Upper lobe of left lung (tissue), 6 donors: Measurements from ENCODE around the gene PHACTR1. TPM values are rescaled to one million over a fixed set of nuclear protein-coding genes. Genes with fewer than 3 reads are reported as not detected.

ENCODE experiments used
- ATAC-seq, 2 donors: fragments of 200-7000 bp; cut with Tn5 transposase; one replicate each; pipeline ENCODE4 v1.9.1; 2022; ENCODE audit warnings: mild to moderate bottlenecking in 2 of 2, moderate library complexity in 2 of 2; ENCODE audit not compliant: low FRiP score in 2 of 2
- DNase-seq, 2 donors: peaks; one replicate each; pipeline ENCODE4 v3.0.0-alpha.2; 2019 to 2020
- H3K27ac ChIP-seq, 4 donors: fragments of 200-600 bp; sonication (generic); one replicate each; pipeline ENCODE4 v1.5.1; 2016 to 2019
- H3K27me3 ChIP-seq, 4 donors: fragments of 200-600 bp; sonication (generic); one replicate each; pipeline ENCODE4 v1.5.1; 2017 to 2019
- H3K36me3 ChIP-seq, 4 donors: fragments of 200-600 bp; sonication (generic); one replicate each; pipeline ENCODE4 v1.5.1; 2016 to 2019
- H3K4me1 ChIP-seq, 4 donors: fragments of 200-600 bp; sonication (generic); one replicate each; pipeline ENCODE4 v1.5.1; 2018 to 2019
- H3K4me3 ChIP-seq, 4 donors: fragments of 200-600 bp; sonication (generic); one replicate each; pipeline ENCODE4 v1.5.1; 2017 to 2019; ENCODE audit warnings: mild to moderate bottlenecking in 2 of 4, moderate library complexity in 1 of 4
- H3K9me3 ChIP-seq, 4 donors: fragments of 200-600 bp; sonication (generic); one replicate each; pipeline ENCODE4 v1.5.1; 2018 to 2019
- EP300 ChIP-seq, 4 donors: sonication (generic); formaldehyde crosslinking; IDR thresholded peaks; one replicate each; pipeline ENCODE4 v1.5.1; 2017; ENCODE audit warnings: antibody characterized with exemption in 4 of 4, control low read depth in 2 of 4
- POLR2A ChIP-seq, 4 donors: fragments of 450-650 bp; IDR thresholded peaks; one replicate each; pipeline ENCODE4 v1.5.1; 2016 to 2017; ENCODE audit warnings: antibody characterized with exemption in 4 of 4, mild to moderate bottlenecking in 2 of 4
- POLR2AphosphoS5 ChIP-seq, 2 donors: sonication (generic); formaldehyde crosslinking; IDR thresholded peaks; one replicate each; pipeline ENCODE4 v1.5.1; 2017; ENCODE audit warnings: antibody characterized with exemption in 2 of 2
- WGBS, 2 donors: methylation state at CpG; one replicate each; pipeline ENCODE4 v1.1.5; 2017 to 2018; 5-methylcytosine and 5-hydroxymethylcytosine counted together
- total RNA-seq, 6 donors: library from RNA; depleted of rRNA in 4 of 6; stranded (reverse); fragments of >200 nt in 4 of 6; gene quantifications; one replicate each; pipeline versions ENCODE4 v1.1.0 to v1.2.1, GENCODE V29; 2016 to 2021
- TF ChIP-seq, protein P1 (sequence below), 6 experiments: fragments of 450-650 bp in 4 of 6; fragments of 200-600 bp in 2 of 6; sonication (generic) in 2 of 6; IDR thresholded peaks; one replicate each; pipeline ENCODE4 v1.5.1; 2016 to 2019; ENCODE audit warnings: antibody characterized with exemption in 6 of 6
- donor health status: DM: no; HTN: no; CAD: no; lungs with moderate emphysema.
- donor health status: DM: no; HTN: yes; CAD: no; lungs with severe emphysema.

The PHACTR1 gene
- total RNA-seq, 6 donors from 2014 or later: 63.2 to 121 (median 90.9) TPM

DNA sequence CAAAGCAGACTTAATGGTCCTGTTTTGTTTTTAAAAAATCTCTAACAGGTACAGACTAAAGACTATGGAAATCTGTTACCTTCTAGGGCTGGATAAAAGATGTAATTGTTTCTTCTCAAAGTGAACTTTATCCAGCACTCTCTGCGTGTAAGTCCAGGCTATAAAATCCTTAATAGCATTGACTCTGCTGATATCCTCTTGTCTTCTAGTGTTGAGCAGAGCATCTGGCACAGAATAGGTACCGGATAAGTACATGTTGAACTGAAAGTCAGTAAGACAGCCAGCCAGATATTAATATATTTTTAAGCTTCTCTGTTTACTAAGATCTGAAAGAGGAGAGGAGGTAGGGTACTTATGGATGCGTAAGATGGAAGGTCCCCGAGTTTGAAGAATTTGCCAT is 349.5 kb downstream of the PHACTR1 start:
- no peak overlapping the region for H3K4me3 ChIP-seq
- DNase-seq (no peak), ATAC-seq (no peak)
- H3K36me3 ChIP-seq: no peaks in the 10 kb centered on the region
- no peak overlapping the region for H3K27ac ChIP-seq
- H3K27me3 ChIP-seq: no peaks in the 10 kb centered on the region
- no peaks in the 10 kb centered on the region for H3K9me3 ChIP-seq
- 91 to 93% methylated on average over 4 of the region's 4 CpGs for WGBS, 2 donors
- no peak for TF ChIP-seq EP300 (IDR thresholded peaks at IDR 0.05)
- H3K4me1 ChIP-seq: peaks cover 0 to 9% (median 4%) of the 10 kb centered on the region in 4 donors

DNA sequence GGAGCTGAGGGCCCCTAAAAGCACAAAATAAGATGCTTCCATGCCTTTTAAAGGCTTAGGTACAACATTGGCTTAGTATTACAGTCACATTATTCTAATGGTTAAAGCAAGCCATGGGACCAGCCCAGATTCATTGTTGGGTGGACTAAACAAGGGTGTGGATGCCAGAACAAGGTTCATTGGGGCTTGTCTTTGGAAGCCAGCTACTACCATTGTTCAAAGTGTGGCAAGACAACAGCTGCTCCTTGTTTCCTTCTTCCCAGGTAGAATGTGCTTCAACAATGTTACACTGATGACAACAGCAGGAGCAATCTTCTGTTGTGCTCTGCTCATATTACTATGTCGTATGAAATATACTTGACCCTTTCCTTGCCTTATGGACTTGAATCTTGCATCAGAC is 350.3 kb downstream of the PHACTR1 start:
- WGBS, 2 donors: 79 to 81% methylated on average over 1 of the region's 1 CpG
- Histone ChIP-seq H3K27me3 (no peaks in the 10 kb centered on the region), H3K9me3 (no peaks in the 10 kb centered on the region), H3K27ac (no peak overlapping the region), H3K4me3 (no peak overlapping the region), H3K36me3 (no peaks in the 10 kb centered on the region), H3K4me1 (peaks cover 0 to 9% (median 4%) of the 10 kb centered on the region in 4 donors)
- TF ChIP-seq, protein P1, sequence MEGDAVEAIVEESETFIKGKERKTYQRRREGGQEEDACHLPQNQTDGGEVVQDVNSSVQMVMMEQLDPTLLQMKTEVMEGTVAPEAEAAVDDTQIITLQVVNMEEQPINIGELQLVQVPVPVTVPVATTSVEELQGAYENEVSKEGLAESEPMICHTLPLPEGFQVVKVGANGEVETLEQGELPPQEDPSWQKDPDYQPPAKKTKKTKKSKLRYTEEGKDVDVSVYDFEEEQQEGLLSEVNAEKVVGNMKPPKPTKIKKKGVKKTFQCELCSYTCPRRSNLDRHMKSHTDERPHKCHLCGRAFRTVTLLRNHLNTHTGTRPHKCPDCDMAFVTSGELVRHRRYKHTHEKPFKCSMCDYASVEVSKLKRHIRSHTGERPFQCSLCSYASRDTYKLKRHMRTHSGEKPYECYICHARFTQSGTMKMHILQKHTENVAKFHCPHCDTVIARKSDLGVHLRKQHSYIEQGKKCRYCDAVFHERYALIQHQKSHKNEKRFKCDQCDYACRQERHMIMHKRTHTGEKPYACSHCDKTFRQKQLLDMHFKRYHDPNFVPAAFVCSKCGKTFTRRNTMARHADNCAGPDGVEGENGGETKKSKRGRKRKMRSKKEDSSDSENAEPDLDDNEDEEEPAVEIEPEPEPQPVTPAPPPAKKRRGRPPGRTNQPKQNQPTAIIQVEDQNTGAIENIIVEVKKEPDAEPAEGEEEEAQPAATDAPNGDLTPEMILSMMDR (IDR thresholded peaks at IDR 0.05): no peak
- no peak for TF ChIP-seq EP300 (IDR thresholded peaks at IDR 0.05)
- TF ChIP-seq POLR2AphosphoS5 (IDR thresholded peaks at IDR 0.05): no peak
- ATAC-seq (no peak), DNase-seq (no peak)

DNA sequence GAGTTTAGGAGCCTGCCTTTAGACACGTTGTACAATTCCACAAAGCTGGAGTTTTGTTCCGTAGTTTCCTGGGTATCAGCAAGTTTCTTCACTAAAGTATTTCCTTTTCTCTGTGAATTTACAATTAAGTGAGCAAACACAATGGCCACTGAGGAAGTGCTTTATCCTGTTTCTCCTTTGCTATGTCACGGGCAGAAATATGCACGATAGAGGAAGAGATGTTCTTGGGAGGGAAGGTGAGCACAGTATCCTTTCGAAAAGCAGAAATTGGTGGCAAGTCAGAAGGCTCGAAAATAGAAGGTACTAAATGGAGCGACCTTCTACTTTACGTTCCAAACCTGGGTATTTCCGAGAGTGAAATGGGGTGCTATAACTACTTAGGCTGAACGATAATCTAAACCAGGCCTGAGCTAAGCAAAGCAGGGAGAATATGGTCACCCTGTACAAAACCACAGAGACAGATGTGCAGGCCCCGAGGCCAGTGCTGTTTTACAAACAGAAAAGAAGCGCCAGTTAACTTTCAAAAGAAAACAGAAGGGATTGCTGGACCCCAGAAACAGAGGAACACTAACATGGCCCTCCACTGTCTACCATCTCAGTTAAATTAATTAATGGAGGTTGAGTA is 352.1 kb downstream of the PHACTR1 start:
- Histone ChIP-seq H3K9me3 (no peaks in the 10 kb centered on the region), H3K36me3 (no peaks in the 10 kb centered on the region), H3K27me3 (no peaks in the 10 kb centered on the region), H3K4me1 (peaks cover 0 to 9% (median 4%) of the 10 kb centered on the region in 4 donors), H3K27ac (no peak overlapping the region), H3K4me3 (no peak overlapping the region)
- ATAC-seq (no peak), DNase-seq (no peak)
- WGBS, 2 donors: 53 to 63% methylated on average over 12 of the region's 12 CpGs
- TF ChIP-seq POLR2AphosphoS5 (IDR thresholded peaks at IDR 0.05): no peak
- TF ChIP-seq POLR2A (IDR thresholded peaks at IDR 0.05): no peak
- no peak for TF ChIP-seq EP300 (IDR thresholded peaks at IDR 0.05)
- TF ChIP-seq, protein P1 (IDR thresholded peaks at IDR 0.05): no peak

DNA sequence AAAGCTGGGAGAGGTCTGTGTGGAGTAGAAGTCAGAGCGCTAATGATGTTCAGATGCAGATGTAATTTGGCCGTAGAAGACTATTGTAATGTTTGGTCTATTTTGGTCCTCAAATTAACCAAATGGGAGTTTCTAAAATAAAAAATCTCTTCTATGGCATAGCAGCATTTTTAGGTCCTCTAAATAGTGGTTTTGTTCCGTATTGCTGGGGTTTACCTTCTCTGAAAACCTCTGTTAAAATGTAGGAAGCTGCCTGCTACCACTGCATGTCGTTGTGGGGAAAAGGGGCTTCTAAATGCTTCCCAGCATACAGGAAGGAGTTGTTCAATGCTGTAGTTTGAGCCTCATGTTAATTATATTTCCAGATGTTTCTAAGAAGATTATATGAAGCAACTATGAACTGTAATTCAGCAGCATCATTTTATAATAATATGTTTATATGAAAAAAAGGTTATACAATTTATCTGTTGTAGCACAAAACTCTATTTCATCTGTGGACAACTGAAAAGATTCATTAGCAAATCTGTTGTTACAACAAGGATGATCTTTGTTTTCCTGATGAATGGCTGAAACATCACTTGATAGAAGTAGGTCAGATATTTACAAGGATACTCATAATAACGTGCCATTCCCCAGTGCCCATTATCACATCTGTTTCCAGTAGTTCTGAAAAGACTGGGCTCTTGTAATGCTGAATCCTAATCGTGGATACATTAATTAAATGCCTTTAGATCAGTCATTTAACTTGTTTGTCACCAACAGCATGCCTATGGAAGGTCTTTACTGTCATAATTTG is 355.2 kb downstream of the PHACTR1 start:
- Histone ChIP-seq H3K4me1 (peaks cover 8 to 24% (median 13%) of the 10 kb centered on the region in 4 donors), H3K36me3 (no peaks in the 10 kb centered on the region), H3K27me3 (no peaks in the 10 kb centered on the region), H3K4me3 (no peak overlapping the region), H3K9me3 (no peaks in the 10 kb centered on the region), H3K27ac (no peak overlapping the region)
- ATAC-seq (no peak), DNase-seq (no peak)
- 55 to 62% methylated on average over 6 of the region's 6 CpGs for WGBS, 2 donors
- TF ChIP-seq, protein P1 (IDR thresholded peaks at IDR 0.05): no peak
- TF ChIP-seq POLR2A (IDR thresholded peaks at IDR 0.05) (no peak), EP300 (IDR thresholded peaks at IDR 0.05) (no peak), POLR2AphosphoS5 (IDR thresholded peaks at IDR 0.05) (no peak)

DNA sequence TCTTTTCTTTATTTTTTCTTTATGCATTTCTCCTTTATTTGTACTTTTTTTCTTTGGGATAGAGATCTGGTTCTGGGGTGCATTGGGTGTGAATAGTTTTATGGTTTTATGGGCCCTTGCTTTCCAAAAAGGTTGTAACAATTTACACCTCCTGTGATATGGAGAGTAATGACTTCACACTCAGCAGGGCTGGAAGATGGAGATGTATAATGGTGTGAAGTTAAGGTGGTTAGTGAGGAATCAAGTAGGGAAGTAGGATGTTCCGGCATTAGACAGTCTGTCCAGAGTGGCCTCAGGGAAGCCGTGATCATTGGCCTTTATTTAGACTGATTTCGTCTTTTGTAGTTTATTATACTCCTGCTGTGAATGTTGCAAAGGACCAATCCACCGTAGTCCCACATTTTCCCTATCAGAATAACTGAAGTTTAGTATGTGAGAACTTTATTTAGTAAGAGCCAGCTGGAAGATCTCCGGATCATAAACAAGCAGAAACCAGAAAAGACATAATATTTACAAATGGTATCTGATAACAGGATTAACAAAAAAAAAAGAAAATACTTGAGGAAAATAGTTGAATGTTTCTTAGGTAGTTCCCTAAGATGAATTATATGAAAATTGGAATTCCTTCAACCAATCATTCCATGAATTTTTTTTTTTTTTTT is 356.2 kb downstream of the PHACTR1 start:
- H3K9me3 ChIP-seq: no peaks in the 10 kb centered on the region
- DNase-seq: no peak
- H3K27ac ChIP-seq: no peak overlapping the region
- H3K36me3 ChIP-seq: no peaks in the 10 kb centered on the region
- TF ChIP-seq EP300 (IDR thresholded peaks at IDR 0.05) (no peak), POLR2A (IDR thresholded peaks at IDR 0.05) (no peak), POLR2AphosphoS5 (IDR thresholded peaks at IDR 0.05) (no peak)
- TF ChIP-seq, protein P1 (IDR thresholded peaks at IDR 0.05): no peak
- WGBS, 2 donors: 65 to 76% methylated on average over 5 of the region's 5 CpGs
- peaks cover 10 to 24% (median 13%) of the 10 kb centered on the region in 4 donors for H3K4me1 ChIP-seq
- no peaks in the 10 kb centered on the region for H3K27me3 ChIP-seq
- ATAC-seq: no peak
- no peak overlapping the region for H3K4me3 ChIP-seq
